GM10847 (cell line): Measurements from ENCODE around the gene LEKR1.

Experiments
- POLR2A ChIP-seq: IDR thresholded peaks from 2 replicates; pipeline ENCODE4 v1.6.1; 2011; ENCODE audit not compliant: insufficient read length; ENCODE audit errors: extremely low read depth

The LEKR1 gene

GRCh38 chr3:156976933-156977332 is 150.8 kb downstream of the LEKR1 start:
- no peak for TF ChIP-seq POLR2A

- no peak for TF ChIP-seq POLR2A
These were observed 152.4 kb downstream of the LEKR1 start for GRCh38 chr3:156978481-156978961.

- no peak for TF ChIP-seq POLR2A
These were observed 154.9 kb downstream of the LEKR1 start for GRCh38 chr3:156981005-156981404.

- TF ChIP-seq POLR2A = no peak
These were observed 157.4 kb downstream of the LEKR1 start for GRCh38 chr3:156983559-156983958.

GRCh38 chr3:156985711-156986110 is 159.6 kb downstream of the LEKR1 start:
- no peak for TF ChIP-seq POLR2A

- TF ChIP-seq POLR2A = no peak
These were observed 161.8 kb downstream of the LEKR1 start for GRCh38 chr3:156987946-156988345.

GRCh38 chr3:156997351-156997750 is 171.2 kb downstream of the LEKR1 start:
- no peak for TF ChIP-seq POLR2A

- TF ChIP-seq POLR2A = no peak
These were observed 175.2 kb downstream of the LEKR1 start for GRCh38 chr3:157001221-157001957.

- no peak for TF ChIP-seq POLR2A
These were observed 195.5 kb downstream of the LEKR1 start for GRCh38 chr3:157021679-157022078.

- TF ChIP-seq POLR2A = no peak
These were observed 197.1 kb downstream of the LEKR1 start for GRCh38 chr3:157023226-157023625.

- TF ChIP-seq POLR2A = no peak
These were observed 199.9 kb downstream of the LEKR1 start for GRCh38 chr3:157026091-157026490.

- no peak for TF ChIP-seq POLR2A
These were observed 201.9 kb downstream of the LEKR1 start for GRCh38 chr3:157027861-157028745.

- no peak for TF ChIP-seq POLR2A
These were observed 203.2 kb downstream of the LEKR1 start for GRCh38 chr3:157029365-157029790.

GRCh38 chr3:157030712-157031111 is 204.6 kb downstream of the LEKR1 start:
- TF ChIP-seq POLR2A = no peak

- no peak for TF ChIP-seq POLR2A
These were observed 206.8 kb downstream of the LEKR1 start for GRCh38 chr3:157033001-157033400.

- no peak for TF ChIP-seq POLR2A
These were observed 214.3 kb downstream of the LEKR1 start for GRCh38 chr3:157040456-157040855.
